GM21576 (cell line): ENCODE data around the gene B3GALT5.

Experiments
- ATAC-seq: cut with Tn5 transposase; IDR thresholded peaks from one replicate; pipeline ENCODE4 v1.9.1; 2021; ENCODE audit warnings: mild to moderate bottlenecking, moderate library complexity; ENCODE audit not compliant: unreplicated experiment

B3GALT5 gene

DNA sequence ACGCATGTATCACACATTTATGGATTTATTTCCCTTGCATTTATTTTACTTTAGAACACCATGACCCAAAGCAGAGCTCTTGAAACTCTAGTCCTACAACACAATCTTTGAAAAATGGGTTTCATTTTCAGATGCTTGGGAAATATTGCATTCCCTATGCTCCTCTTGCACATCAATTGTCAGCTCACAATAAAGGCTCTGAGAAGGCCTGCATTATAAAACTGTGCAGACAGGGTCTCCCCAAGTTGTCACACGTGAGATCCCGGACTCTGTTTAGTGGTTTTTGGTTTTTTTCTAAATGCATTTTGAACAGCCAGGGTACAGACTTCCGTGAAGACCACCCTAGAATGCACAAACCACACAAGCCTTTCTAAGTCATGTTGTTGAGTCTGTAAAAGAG is 9.9 kb upstream of the B3GALT5 start:
- no peak for ATAC-seq

DNA sequence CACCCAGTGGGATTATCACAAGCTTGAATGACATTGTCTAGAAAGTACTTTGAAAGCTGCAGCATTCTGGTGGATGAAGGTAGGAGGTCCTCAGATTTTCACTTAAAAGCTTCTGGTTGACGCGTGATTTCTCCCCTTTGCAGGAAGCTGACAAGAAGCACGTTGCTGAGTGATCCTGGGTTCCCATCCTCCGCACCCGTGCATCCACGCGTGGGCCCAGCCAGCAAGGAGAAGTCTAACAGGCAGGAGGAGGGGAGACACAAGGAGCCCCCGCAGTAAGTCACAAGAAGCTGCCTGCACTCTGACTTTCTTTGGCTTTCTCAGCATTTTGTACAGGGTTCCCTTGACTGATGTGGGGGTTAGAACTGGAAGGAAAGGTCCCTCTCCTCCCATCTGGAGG is 7.8 kb upstream of the B3GALT5 start:
- no peak for ATAC-seq

DNA sequence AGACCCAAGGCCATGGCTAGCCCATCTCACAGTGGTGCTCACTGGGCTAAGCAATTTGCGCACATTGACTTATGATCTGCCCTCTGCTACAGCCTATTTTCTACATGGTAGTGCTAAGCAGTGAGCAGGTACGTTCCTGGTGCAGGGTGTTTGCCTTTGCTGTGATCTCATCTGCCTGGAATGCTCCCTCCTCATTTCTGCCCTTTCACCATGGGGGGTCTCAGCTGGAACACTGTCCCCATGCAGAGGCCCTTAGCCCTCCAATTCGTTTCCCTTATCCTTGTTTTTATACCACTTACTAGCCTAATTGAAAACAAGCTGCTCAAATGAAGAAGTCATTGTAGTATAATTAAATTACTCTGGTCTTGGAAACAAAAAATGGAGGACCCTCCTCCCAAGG is 2.0 kb upstream of the B3GALT5 start:
- ATAC-seq, result no peak

DNA sequence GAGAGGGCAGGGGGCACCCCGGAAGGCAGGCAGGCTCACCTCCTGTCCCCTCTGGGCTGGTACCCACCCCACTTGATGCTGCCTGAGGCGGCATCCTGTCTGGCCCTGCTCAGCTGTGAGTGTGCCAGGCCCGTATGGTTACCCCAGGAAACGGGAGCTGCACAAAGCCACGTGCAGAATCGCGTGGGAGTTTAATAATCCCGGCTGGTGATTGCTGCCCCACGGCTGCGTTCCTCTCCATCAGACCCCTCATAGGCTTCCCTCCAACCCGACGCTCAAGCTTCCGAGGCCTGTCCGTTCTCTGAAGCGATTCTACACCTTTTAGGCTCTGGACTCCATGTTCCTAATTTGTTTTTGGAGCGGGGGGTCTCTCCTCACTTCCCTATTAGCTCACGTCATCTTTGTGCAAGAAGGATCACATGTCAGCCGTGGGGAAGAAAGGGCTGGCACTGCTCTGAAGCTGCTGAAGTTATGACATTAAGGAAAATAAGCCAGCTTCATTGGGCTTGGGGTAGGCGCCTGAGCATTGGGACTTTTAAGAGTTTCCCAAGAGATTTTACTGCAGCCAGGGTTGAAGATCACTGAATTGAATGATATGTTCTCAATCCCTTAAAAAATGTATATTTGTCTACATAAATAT is 1.1 kb upstream of the B3GALT5 start:
- no peak for ATAC-seq

DNA sequence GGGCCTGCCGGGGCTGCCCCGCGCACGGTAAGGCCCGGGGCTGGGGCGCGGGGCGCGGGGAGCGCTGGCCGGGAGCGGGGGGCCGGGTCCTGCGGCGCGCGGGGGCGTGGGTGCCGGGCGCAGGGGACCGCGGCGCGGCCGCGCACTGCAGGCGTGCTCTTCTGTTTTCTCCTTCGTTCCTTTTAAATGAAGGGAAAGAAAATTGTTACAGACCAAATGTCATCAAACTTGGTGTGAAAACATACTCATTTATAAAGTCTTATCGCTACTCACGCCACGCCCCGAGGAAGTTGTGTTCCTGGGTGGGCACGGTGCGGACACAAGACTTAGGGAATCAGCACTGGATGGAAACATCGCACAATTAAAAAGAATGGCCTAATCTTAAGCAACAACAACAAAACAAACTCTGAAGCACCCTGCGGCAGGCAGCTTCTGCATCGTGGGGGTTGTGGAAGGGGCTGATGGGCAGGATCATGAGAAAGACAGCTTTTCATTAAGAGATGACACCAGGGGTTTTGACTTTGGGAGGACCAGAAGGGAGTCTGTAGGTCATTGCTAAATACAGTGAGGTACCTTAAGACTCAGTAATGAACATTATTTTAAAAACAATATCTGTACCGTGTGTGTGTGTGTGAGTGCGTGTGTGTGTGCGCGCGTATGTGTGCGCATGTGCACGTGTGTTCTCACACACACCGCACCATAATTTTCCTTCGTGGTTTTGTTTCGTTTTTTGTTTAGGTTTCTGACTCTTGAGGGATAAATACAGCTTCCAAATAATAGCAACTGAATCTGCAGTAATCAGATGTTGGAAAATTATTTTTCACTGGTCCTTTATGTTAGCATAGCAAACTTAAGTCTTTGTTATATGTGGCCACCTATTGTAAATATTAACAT is 548 bp downstream of the B3GALT5 start:
- ATAC-seq, result no peak

DNA sequence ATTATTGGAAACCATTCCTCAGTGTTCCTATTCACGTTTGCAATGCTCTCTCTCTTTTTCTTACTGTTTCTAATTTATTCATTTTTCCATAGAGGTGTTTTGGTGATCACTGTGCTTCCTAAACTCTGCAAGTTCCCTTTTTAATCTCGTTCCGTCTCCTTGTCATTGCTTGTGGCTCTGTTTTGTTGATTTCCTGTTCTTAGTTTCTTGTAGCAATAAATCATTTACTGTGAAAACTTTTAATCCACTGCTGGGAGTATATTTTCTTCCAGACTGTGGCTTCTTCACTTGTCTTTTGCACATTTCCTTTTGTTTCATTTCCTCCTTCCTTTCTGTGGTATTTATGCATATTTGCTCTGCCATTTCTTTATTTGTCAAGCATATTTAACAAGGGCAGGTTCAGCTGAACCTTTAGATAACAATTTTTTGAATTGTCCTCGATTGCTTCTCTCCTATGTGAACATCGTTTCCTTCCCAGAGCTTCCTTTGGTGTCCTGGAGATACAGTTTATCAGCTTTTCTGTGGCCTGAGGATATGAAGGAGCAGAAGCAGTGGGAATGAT is 3.6 kb downstream of the B3GALT5 start:
- no peak for ATAC-seq

DNA sequence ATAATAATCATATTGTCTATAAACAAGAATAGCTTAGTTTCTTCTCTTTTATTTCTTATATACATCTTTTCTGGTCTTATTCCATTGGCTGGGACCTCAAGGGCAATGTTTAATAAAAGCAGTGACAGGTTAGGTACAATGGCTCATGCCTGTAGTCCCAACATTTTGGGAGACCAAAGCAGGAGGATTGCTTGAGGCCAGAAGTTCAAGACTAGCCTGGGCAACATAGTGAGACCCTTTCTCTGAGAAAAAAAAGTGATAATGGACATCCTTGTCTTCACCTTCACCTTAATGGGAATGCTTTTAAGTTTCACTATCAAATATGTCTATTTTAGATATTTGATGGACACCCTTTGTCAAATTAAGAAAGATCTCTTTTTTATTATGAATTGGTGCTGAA is 8.1 kb downstream of the B3GALT5 start:
- ATAC-seq, result no peak

DNA sequence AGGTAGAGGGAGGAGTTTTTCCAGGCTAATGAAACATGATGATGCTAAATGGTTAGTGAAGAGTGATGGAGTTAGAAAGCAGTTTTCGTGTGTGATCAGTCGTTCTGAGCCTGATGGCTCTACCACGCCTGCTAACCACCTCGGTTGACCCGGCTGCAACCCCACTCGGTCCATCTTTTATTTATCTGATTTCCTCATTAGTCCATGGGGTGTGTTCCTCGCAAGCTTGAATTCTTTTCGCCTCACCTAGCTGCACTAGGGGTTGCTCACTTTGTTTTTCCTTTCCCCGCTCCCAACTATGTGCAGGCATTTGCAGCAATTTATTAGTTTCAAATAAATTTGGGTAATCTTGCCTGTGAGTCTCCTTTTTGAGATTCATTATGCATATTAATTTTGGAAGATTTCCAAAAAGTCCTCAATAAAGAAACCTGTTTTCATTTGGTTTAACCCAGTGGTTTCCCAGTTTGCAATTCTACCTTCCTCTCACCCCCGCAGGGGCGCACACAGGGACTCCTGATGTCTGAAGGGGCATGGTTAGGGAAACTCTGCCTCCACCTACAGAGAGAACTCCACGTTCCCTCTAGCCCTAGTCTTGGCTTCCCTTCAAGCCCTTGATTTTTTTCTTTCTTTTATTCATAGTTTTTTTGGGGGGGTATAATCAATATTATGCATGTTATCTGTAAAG is 12.6 kb downstream of the B3GALT5 start:
- no peak for ATAC-seq

DNA sequence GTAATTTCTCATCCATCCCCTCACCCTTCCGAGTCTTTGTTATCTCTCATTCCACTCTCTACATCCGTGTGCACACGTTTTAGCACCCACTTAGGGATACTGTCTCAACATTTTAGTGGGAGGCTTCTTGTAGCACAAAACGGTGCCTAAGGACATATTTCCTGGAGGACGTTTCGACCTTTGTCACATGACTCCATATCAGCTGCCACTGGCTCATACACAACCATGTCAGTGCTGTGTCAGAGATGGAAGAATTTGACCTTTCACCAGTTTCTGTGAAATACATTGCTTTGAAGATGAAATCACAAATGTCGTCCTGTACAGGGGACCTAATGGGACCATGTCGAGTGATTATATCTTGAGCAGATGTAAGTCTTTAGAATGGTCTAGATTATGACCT is 15.6 kb downstream of the B3GALT5 start:
- no peak for ATAC-seq

DNA sequence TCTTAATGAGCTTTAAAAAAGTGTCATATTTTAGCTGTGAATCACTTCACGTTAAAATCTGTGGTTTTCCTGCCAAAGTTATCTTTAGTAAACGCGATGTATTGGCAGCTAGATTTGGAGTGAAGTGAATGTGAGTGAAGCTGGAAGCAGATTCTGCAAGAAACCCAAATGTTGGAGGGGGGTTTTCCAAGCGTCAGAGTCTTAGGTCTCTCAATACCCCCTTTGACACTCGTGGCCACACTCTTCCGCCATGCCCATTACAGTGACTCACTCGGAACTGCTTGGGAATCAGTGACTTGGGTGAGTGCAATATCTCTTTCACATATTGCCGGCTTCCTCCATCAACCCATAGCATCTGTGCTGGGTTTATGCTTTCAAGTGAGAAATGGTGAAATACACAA is 17.5 kb downstream of the B3GALT5 start:
- no peak for ATAC-seq

DNA sequence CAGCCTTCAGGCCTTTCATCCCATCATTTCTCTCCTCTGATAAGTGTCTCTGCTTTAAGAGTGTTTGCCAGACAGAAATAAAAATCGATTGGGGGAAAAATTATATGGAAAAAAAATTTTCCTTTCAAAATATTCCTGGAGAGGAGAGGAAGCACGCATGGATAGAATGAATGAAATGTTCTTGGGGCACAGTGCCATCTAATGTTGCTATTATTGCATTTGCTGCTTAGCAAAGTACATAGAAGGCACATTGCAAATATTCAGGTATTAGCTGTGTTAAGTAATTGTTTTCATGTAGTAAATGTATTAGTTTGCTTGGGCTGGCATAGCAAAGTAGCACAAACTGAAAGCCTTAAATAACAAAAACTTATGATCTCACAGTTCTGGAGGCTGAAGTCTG is 18.1 kb downstream of the B3GALT5 start:
- ATAC-seq, result no peak

DNA sequence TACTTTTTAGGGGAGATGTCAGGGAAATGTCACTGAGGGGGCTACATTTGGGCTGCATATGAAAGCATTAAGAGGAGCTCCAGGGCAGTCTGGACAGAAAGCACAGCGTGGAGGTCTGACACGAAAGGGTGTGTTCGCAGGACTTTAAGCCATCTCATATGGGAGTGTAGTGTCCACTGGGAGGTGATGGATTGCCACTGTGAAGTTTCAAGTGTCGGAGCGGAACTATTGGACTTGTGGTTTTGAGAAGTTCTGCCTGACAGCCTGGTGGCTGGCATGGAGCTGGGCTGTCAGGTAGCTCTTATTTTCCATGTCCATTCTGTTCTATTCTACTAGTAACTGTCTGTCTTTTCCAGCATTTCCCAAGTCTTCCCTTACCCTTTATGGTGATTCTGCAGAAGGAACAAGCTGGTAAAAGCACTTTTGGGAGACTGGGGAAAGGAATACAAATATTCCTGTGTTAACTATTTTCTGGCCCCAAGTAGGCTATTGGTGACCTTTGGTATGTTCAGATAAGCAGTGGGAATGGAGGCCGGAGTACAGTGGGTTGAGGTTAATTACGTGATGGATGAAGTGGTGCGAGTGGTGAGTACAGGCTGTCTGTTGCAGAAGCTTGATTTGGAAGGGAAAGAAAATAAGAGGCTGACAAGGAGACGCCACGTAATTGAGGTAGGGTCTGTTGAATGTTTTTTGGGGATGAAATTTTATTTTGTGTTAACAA is 19.3 kb downstream of the B3GALT5 start:
- no peak for ATAC-seq

DNA sequence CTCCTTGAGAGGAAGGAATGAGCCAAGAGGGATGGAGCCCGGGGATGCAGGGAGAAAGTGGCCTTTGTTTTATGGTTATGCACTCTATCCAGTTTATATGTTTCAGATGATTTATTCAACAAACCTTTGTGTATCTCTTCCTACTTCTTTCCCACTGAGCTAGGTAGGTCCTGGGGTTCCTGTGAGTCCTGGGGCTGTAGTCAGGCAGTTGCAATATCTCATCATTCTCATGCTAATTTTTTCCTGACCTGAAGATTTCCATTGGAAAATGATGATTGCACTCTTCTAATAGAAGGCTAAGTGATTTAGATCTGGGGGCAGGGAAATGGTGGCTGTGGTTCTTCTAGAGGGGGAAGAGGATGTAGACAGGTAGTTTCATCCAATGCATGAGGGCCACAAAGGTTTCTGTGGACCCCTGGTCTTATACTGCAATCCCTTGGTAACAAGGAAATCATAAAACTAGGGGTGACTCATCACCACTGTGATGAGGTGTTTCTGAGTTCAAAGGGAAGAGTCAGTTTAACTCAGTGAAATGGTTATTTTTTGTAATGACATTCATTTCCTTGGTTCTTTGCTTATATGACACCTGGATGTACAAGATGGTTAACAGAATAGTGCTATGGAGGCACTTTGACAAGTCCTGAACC is 20.2 kb downstream of the B3GALT5 start:
- ATAC-seq, result no peak

DNA sequence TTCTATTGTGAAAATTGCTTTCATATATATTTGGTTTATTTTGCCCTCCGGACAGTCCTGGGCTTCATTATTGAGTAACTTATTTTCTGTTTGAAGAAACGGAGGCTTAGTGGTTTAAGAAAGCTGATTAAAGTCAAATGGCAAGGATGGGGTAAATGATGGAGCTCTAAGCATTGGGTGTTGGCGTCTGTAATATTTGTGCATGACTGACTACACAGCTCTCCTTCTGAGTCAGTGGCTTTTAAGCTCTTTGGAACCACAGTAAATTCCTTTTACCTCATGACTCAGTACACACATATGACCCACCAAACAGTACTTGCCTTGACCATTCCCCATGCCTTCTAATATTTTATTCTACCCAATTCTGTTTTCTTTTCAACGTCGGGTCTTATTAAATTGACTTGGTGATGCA is 21.0 kb downstream of the B3GALT5 start:
- ATAC-seq, result no peak

DNA sequence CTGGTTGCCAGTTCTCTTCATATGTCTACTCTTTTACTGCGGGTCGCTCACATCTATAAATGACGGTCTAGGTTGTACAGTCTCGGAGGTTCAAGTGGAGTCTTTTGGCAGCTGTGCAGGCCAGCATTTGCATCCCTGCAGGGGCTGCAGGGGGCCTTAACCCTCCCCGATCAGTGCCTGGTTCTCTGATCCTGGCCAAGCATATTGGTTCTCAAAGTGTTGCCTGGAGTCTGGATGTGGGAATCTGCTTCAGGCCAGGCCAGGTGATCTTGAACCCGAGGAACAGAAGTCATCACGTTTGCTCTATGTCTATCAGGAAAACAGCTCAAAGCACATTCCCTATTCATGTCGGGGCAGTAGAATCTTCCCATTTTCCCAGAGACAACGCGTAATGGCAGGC is 21.8 kb downstream of the B3GALT5 start:
- ATAC-seq, result no peak

DNA sequence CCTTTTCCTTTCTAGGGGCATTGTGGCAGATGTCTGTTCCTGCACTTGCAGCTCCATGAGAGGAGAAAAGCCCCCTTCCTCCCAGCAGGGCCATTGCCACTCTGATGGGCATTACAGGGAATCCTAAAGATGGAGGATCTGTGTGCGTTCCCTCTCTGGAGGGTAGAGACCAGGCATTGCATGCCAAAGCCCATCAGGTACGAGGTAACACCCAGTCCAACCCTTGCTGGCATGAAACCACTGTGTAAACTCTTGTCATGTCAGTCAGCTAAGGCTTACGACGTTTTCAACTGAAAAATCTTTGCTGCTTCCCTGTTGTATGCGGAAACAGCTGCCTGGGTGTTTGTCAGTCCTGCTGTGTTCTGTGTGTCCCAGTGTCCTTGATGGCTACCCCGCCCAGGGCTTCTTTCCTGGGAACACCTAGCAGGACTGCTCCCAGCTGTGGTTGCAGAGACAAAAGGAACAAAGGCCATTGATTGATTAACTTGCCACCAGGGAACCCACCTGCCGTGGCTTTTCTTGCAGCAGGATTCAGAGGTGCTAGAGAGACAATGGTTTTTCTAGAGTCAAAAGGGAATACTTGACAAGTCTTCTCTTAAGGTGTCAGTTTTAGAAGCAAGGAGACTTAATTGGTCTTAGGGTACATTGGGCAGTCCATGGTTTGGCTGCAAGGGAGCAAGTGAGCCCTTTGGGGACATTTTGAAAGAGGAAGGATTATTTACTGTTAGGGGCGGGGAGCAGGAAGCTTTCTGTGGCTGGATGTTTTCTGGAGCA is 24.6 kb downstream of the B3GALT5 start:
- no peak for ATAC-seq

DNA sequence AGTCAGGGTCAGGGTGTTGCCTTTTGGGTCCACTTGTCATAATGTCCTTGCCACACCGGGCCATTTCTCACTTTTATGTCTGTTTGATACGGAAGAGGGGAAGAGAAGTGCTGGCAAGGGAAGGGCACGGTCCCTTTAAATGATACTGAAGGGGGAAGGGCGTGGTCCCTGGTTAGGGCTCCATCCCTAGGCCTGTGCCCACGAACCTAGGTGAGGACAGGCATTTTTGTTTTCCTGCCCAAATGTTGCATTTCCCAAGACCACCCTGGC is 25.2 kb downstream of the B3GALT5 start:
- ATAC-seq, result no peak

DNA sequence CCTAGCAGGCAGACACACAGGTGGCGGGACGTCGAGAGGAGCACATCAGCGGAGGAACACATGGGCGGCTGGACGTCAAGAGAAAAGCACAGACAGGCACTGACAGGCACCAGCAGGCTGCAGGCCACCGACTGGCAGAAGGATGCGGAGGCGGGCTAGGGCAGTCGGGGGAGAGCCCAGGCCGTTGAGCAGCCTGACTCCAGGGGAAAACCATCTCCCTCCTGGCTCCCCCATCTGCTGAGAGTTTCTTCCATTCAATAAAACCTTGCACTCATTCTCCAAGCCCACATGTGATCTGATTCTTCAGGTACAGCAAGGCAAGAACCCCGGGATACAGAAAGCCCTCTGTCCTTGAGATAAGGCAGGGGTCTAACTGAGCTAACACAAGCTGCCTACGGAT is 25.5 kb downstream of the B3GALT5 start:
- no peak for ATAC-seq

DNA sequence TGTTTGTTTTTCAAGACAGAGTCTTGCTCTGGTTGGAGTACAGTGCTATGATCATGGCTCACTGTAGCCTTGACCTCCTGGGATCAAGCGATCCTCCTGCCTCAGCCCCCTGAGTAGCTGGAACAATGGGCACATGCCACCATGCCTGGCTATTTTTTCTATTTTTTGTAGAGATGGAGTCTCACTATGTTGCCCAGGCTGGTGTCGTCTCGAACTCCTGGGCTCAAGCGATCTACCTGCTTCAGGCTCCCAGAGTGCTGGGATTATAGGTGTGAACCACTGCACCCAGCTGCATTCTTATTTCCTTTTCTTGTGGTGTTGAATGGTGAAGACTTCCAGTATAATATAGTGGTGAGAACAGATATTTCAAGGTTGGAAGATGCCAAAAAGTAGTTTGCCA is 28.0 kb downstream of the B3GALT5 start:
- no peak for ATAC-seq

DNA sequence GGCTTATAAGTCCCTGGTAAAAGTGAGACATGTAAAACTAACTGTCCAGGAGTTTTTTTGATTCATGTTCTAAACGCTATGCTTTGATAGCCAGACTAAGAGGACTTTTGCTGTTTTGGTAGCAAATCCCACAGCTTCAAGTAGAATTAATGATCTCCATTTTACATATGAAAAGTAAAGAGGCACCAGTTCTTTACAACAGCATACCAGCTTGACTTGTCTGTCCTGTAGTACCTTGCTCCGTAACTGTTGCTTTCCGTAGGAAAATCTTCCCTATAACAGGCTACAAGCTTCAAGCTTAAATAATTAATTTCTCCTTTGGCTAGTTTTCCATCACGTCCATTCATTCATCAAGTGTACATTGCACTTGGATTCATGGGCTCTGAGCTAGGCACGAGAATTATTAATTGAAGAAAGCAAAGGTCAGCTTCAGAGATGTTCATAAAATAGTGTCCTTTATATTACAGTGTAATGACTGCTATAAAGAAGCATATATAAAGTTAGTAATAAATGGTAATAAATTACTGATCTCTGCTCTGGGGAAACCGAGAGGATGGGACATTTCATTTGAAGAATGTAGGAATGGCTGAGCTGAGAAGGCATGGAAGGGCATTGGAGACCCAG is 29.2 kb downstream of the B3GALT5 start:
- no peak for ATAC-seq
